SK-N-SH treated with all-trans-retinoic acid at 6 μM for 48 hours (cell line): Measurements from ENCODE around the gene RFX8.

Experiments used
- BACH2 ChIP-seq: fragments of 250-450 bp; sonication (Bioruptor Pico); IDR thresholded peaks from 2 replicates; pipeline ENCODE4 v1.9.0; 2021; ENCODE audit warnings: mild to moderate bottlenecking, borderline replicate concordance
- CREB5 ChIP-seq: fragments of 250-450 bp; sonication (Bioruptor Pico); IDR thresholded peaks from 2 replicates; pipeline ENCODE4 v1.5.1; 2020; ENCODE audit warnings: low read depth, mild to moderate bottlenecking, moderate library complexity
- CSDC2 ChIP-seq: fragments of 250-450 bp; sonication (Bioruptor Pico); IDR thresholded peaks from 2 replicates; pipeline ENCODE4 v1.5.0; 2020; ENCODE audit warnings: mild to moderate bottlenecking, moderate library complexity
- ESRRG ChIP-seq: fragments of 250-450 bp; sonication (Bioruptor Pico); IDR thresholded peaks from 2 replicates; pipeline ENCODE4 v1.6.1; 2021; ENCODE audit warnings: mild to moderate bottlenecking
- OSR1 ChIP-seq: fragments of 250-450 bp; sonication (Bioruptor Pico); IDR thresholded peaks from 2 replicates; pipeline ENCODE4 v1.8.0; 2022; ENCODE audit warnings: moderate library complexity, mild to moderate bottlenecking, inconsistent platforms
- PPARA ChIP-seq: fragments of 250-450 bp; sonication (Bioruptor Pico); IDR thresholded peaks from 2 replicates; pipeline ENCODE4 v1.5.0; 2020; ENCODE audit warnings: mild to moderate bottlenecking, borderline replicate concordance
- RARB ChIP-seq: fragments of 250-450 bp; sonication (Bioruptor Pico); IDR thresholded peaks from 2 replicates; pipeline ENCODE4 v1.8.0; 2021; ENCODE audit warnings: mild to moderate bottlenecking, moderate library complexity
- TOX ChIP-seq: fragments of 250-450 bp; sonication (Bioruptor Pico); IDR thresholded peaks from 2 replicates; pipeline ENCODE4 v1.8.0; 2021; ENCODE audit warnings: mild to moderate bottlenecking, moderate library complexity, borderline replicate concordance
- ZC3H10 ChIP-seq: fragments of 250-450 bp; sonication (Bioruptor Pico); IDR thresholded peaks from 2 replicates; pipeline ENCODE4 v1.5.1; 2021; ENCODE audit warnings: mild to moderate bottlenecking, moderate library complexity
- ZFP3 ChIP-seq: fragments of 250-450 bp; sonication (Bioruptor Pico); IDR thresholded peaks from 2 replicates; pipeline ENCODE4 v1.5.0; 2020; ENCODE audit warnings: mild to moderate bottlenecking, moderate library complexity
- ZFP30 ChIP-seq: fragments of 450-650 bp; formaldehyde crosslinking; IDR thresholded peaks from 2 replicates; pipeline ENCODE4 v1.5.0; 2022; ENCODE audit warnings: mild to moderate bottlenecking, moderate library complexity
- TF ChIP-seq, protein P1 (sequence below): fragments of 250-450 bp; sonication (Bioruptor Pico); IDR thresholded peaks from 2 replicates; pipeline ENCODE4 v1.8.0; 2020; ENCODE audit warnings: mild to moderate bottlenecking, moderate library complexity, borderline replicate concordance
- TF ChIP-seq, protein P2 (sequence below): fragments of 250-450 bp; sonication (Bioruptor Pico); IDR thresholded peaks from 2 replicates; pipeline ENCODE4 v1.5.1; 2021; ENCODE audit warnings: mild to moderate bottlenecking, moderate library complexity
- TF ChIP-seq, protein P3 (sequence below): fragments of 250-450 bp; sonication (Bioruptor Pico); IDR thresholded peaks from 2 replicates; pipeline ENCODE4 v1.5.0; 2020; ENCODE audit warnings: mild to moderate bottlenecking, moderate library complexity

DNA sequence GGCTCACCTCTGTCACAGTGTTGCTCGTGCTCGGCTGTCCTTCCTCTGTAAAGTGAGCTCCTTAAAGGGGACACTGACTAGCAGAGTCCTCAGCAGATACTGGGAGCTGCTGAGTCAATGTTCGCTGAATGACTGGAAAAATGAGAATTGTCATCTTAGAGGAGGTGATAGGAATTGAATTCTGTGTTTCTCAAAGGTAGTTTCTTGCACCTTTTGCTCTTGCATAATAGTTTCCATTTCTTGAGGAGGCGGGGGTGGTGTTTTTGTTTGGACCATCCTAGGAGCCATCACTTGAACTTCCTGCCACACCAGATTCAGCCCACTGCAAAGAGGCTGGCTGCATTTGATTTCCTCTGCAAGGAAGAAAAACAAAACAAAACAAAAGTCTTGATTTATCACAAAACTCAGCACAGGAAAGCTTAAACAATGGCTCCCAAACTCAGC, 11.4 kb upstream of the RFX8 start:
- TF ChIP-seq, protein P1, sequence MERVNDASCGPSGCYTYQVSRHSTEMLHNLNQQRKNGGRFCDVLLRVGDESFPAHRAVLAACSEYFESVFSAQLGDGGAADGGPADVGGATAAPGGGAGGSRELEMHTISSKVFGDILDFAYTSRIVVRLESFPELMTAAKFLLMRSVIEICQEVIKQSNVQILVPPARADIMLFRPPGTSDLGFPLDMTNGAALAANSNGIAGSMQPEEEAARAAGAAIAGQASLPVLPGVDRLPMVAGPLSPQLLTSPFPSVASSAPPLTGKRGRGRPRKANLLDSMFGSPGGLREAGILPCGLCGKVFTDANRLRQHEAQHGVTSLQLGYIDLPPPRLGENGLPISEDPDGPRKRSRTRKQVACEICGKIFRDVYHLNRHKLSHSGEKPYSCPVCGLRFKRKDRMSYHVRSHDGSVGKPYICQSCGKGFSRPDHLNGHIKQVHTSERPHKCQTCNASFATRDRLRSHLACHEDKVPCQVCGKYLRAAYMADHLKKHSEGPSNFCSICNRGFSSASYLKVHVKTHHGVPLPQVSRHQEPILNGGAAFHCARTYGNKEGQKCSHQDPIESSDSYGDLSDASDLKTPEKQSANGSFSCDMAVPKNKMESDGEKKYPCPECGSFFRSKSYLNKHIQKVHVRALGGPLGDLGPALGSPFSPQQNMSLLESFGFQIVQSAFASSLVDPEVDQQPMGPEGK (CRISPR knock-in tag) = no peak
- no peak for TF ChIP-seq RARB (CRISPR knock-in tag)
- no peak for TF ChIP-seq PPARA
- TF ChIP-seq ZFP30 (CRISPR knock-in tag) = no peak
- TF ChIP-seq CSDC2 (CRISPR knock-in tag) = no peak
- TF ChIP-seq CREB5 (CRISPR knock-in tag) = no peak
- TF ChIP-seq ZC3H10 (CRISPR knock-in tag) = no peak
- no peak for TF ChIP-seq BACH2 (CRISPR knock-in tag)
- no peak for TF ChIP-seq OSR1
- TF ChIP-seq ZFP3 (CRISPR knock-in tag) = no peak
- TF ChIP-seq, protein P2, sequence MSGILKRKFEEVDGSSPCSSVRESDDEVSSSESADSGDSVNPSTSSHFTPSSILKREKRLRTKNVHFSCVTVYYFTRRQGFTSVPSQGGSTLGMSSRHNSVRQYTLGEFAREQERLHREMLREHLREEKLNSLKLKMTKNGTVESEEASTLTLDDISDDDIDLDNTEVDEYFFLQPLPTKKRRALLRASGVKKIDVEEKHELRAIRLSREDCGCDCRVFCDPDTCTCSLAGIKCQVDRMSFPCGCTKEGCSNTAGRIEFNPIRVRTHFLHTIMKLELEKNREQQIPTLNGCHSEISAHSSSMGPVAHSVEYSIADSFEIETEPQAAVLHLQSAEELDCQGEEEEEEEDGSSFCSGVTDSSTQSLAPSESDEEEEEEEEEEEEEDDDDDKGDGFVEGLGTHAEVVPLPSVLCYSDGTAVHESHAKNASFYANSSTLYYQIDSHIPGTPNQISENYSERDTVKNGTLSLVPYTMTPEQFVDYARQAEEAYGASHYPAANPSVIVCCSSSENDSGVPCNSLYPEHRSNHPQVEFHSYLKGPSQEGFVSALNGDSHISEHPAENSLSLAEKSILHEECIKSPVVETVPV (CRISPR knock-in tag) = no peak
- TF ChIP-seq ESRRG (CRISPR knock-in tag) = no peak
- TF ChIP-seq, protein P3, sequence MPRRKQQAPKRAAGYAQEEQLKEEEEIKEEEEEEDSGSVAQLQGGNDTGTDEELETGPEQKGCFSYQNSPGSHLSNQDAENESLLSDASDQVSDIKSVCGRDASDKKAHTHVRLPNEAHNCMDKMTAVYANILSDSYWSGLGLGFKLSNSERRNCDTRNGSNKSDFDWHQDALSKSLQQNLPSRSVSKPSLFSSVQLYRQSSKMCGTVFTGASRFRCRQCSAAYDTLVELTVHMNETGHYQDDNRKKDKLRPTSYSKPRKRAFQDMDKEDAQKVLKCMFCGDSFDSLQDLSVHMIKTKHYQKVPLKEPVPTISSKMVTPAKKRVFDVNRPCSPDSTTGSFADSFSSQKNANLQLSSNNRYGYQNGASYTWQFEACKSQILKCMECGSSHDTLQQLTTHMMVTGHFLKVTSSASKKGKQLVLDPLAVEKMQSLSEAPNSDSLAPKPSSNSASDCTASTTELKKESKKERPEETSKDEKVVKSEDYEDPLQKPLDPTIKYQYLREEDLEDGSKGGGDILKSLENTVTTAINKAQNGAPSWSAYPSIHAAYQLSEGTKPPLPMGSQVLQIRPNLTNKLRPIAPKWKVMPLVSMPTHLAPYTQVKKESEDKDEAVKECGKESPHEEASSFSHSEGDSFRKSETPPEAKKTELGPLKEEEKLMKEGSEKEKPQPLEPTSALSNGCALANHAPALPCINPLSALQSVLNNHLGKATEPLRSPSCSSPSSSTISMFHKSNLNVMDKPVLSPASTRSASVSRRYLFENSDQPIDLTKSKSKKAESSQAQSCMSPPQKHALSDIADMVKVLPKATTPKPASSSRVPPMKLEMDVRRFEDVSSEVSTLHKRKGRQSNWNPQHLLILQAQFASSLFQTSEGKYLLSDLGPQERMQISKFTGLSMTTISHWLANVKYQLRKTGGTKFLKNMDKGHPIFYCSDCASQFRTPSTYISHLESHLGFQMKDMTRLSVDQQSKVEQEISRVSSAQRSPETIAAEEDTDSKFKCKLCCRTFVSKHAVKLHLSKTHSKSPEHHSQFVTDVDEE (CRISPR knock-in tag) = no peak
- no peak for TF ChIP-seq TOX
